Activated T-helper 1 cell treated with Interleukin-2 at 50 U/mL for 16 hours (primary cell): ENCODE data around the gene CYP26B1.

Experiments
- DNase-seq: peaks from one replicate; pipeline ENCODE4 v3.0.0-alpha.2; 2020; ENCODE audit warnings: low read depth

CYP26B1 gene

DNA sequence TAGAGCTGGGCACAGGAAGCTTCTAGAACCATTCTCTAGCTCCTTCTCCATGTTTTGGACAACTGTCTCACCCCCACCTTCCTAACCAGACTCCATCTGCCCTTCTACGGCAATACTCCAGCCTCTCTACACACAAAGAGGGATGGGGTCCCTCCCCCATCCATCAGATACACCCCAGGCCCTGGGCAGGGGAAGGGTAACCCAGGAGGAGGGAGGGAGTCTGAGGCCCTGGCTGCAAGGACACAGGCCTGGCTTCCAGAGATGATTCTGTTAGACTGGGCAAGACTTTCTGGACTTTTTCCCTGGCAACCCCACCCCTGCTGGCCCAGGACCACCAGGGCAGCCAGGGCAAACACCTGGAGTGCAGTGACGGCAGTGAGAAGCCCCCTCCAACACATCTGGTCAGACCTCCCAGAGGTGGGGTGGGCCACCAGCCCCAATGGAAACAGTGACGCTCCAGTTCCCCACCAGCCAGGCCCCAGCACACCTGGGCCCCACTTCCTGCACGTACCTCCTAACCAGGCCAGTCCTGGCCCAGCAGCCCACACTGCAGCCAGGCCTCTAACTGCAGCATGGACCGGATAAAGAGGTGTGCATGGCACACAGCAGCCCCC lies 6.5 kb downstream of the CYP26B1 start:
- no peak for DNase-seq

DNA sequence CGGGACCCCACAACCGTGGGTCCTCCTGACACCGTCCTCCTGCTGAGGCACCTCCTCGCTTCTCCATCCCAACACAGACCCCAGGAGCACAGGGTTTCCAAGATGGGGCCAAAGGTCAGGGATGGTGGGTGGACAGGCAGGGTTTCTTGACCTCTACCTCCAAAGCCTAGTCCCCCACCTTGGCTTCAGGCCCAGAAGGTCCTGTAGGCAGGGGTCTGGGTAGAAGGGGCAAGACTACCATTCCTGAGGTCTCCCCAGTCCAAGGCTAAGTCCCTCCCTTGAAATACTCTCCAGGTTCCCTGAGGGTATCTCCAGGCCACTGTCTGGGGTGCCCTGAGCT lies 7.1 kb downstream of the CYP26B1 start:
- DNase-seq: no peak

- no peak for DNase-seq
Measured at GRCh38 chr2:72139874-72140620, 7.6 kb downstream of the CYP26B1 start.

GRCh38 chr2:72139471-72139873 lies 8.2 kb downstream of the CYP26B1 start:
- no peak for DNase-seq

DNA sequence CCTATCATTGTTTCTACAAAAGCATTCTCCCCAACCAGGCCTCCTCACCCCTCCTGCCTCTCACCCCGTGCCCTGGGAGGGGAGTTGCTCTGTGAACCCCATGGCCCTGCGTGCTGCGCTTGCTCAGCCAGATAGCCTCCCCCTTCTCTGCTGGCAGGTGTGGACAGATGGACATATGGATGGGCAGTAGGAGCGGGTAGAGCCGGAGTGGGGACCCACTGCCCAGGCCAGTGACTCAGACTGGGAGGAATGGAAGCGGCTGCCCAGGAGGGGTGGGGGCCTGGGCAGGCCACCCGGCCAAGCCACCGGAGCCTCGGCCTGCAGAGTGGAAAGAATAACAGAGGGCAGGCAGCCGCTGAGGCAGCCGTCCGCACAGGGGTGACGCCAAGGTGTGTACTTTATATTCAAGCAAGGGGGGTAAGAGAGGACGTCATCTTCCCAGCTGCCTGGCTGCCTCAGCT lies 8.7 kb downstream of the CYP26B1 start:
- DNase-seq: no peak

DNA sequence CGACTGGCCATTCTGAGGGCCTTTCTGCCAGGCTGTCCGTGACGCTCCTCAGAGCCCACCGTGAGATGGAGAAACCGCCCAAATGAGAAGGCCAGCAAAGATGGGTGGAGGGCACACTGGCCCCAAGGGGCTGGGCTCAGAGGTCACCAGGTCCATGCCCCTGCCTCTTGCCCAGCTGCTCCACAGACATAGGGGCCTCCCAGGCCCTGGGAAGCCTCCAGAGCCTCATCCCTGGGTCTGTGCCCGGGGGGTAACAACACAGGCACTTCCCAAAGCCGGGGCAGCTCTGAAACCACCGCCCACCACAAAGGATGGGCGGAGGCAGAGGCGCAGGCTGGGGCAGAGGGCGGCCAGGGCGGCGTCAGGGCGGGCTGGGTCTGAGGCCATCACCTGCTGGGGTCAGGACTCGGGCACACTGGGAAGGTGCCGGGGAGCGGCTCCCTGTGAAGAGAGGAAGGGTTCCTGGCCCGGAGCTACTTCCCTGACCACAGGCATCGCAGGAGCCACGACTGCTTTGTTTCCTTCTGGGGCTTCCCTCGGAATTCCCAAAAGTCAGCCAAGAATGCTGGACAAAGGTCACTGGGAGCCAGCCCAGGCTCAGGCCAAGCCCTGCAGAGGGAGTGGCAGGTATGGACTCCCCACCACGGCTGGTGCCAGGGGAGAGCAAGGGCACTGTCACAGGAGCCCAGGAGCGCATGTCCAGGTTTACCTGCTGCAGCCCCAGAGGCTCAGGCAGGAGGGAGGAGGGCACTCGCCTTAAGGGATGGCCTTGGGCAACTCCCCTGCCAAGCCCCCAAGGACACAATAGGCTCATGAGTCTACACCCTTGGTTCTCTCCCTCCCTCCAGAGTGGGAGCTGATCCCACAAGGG lies 9.4 kb downstream of the CYP26B1 start:
- DNase-seq: no peak

DNA sequence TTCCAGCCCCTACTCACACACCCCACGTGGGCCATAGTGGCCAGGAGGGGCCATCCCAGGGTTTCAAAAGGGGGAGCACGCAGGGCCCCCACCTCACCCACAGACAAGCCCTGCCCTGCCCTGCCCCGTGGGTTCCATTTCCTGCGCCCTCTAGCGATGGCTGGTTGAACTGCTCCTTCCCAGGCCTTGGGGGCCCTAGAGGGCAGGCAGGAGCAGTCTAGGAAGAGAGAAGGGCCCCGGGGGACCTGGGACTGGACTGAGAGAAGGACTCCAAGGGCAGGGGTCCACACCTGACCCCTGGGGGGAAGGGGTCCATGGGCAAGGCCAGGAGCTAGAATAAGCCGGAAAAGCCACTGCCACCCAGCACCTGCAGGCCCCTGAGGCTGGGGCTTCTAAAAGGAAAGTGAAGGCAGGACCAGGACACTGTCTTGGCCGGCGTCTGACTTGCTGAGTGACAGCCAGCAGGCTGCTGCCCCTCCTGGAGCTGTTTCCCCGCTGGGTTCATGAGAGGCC lies 10.1 kb downstream of the CYP26B1 start:
- DNase-seq: peak; percentile 29

GRCh38 chr2:72136933-72137497 lies 10.6 kb downstream of the CYP26B1 start:
- DNase-seq: no peak

- DNase-seq: no peak
Measured at GRCh38 chr2:72136331-72136730, 11.3 kb downstream of the CYP26B1 start.

DNA sequence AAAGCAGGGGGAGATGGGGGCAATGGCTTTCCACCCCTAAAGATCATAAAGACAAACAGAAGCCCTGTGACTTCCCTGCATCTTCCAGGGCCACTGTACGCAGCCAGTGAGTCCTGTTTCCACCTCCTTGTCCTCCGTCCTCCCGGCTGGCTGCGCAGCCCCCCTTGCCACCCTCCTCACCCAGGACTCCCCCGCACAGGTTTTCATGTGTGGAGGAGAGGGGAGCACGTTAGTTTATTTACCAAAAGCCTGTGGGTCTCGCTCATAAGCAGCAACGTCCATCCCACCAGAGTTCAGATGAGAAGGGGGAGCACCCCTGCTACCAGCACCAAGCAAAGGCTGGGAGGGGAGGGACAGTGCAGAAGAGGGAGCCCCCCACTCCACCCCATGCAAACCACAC lies 11.7 kb downstream of the CYP26B1 start:
- no peak for DNase-seq

DNA sequence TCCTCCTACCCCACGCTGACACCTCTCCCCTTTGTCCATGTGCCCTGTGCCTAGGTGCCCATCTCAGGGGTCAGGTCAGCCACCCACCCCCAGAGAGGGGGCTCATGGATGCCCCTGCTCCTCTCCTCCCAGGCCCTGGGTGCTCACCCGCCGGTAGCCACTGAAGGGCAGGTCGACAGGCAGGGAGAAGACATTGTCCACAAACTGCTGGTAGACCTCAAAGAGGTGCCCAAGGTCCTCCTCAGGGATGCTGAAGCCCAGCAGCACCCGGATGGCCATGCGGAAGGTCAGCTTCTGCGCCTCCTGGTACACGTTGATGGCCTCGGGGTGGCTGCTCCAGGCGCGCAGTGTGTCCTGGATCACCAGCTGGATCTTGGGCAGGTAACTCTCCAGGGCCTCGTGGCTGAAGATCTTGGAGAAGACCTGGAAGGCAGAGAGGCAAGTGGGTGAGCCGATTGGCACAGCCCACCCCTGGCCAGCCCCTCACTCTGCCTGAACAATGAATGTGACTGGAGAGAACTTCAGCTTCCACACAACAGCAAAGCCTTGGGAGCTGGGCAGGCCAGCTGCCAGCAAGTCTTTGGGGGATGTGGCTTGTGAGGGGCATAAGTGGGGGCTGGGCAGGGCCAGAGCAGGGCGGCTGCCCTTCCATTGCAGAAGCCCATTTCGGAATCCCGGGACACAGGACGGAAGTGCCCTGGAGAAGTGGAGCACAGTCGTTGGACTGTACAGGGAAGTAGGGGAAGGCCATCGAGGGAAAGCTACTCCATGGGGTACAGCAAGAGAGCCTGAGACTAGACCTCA lies 12.5 kb downstream of the CYP26B1 start:
- no peak for DNase-seq

DNA sequence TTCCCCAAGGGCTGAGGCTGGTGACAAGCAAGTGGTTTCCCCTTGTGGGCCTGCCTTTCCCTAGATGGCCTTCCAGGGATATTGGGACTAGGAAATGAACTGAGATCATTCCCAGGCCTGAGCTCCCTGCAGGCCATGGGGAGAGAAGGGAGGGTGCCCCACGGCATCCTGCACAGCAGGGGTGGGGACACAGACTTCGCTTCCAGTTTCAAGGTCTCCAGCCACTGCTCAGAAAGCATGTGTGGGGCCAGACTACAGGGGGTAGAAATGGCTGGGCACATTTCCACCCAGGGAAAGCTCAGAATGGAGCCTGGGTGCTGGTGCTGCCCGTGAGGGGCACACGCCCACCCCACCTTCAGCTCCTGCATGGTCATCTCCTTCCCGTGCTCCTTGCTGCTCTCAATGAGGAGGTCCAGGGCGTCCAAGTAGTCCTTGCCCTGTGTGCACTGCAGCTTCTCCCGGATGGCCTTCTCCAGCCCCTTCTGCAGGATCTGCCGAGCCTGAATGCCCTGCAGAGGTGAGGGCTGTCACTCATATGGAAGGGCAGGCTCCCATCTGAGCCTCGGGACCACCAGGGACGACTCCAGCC lies 13.2 kb downstream of the CYP26B1 start:
- DNase-seq: no peak

DNA sequence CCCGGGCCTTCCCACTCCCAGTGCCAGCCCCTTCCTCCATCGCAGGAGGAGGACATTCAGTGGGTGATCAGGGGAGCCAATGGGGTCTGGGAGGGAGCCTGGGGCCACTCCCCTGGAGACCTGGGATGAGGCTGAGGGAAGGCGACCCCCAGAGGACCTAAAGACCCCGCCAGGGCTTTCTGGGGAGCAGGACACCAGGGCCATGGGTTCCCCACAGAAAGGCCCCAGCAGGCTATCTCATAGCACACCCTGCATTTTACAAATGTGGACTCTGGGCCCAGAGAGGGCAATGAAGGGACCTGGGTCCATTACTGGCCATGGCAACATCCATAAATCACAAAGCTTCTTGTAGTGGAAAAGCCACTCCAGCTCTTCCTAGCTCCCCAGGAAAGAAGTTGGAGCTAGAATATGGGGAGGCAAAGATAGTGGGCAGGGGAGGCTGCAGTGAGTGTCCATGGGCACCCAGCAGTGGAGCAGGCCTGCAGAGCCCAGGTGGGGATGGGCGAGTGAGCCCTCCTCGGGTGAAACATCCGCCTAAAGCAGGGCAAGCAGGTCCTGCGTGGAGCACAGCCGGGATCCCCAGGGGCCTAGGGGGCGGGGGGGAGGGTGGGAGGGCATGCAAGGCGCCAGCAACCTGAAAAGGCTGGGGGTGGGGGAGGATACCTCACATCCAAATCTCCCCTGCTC lies 13.8 kb downstream of the CYP26B1 start:
- DNase-seq: no peak

- no peak for DNase-seq
Measured at GRCh38 chr2:72132981-72133720, 14.5 kb downstream of the CYP26B1 start.

- DNase-seq: no peak
Measured at GRCh38 chr2:72131916-72132841, 15.5 kb downstream of the CYP26B1 start.

- no peak for DNase-seq
Measured at GRCh38 chr2:72131371-72131891, 16.2 kb downstream of the CYP26B1 start.

GRCh38 chr2:72130659-72131360 lies 16.9 kb downstream of the CYP26B1 start:
- DNase-seq: no peak
